ENCODE measurements around the gene PPP2R3A.

DNA sequence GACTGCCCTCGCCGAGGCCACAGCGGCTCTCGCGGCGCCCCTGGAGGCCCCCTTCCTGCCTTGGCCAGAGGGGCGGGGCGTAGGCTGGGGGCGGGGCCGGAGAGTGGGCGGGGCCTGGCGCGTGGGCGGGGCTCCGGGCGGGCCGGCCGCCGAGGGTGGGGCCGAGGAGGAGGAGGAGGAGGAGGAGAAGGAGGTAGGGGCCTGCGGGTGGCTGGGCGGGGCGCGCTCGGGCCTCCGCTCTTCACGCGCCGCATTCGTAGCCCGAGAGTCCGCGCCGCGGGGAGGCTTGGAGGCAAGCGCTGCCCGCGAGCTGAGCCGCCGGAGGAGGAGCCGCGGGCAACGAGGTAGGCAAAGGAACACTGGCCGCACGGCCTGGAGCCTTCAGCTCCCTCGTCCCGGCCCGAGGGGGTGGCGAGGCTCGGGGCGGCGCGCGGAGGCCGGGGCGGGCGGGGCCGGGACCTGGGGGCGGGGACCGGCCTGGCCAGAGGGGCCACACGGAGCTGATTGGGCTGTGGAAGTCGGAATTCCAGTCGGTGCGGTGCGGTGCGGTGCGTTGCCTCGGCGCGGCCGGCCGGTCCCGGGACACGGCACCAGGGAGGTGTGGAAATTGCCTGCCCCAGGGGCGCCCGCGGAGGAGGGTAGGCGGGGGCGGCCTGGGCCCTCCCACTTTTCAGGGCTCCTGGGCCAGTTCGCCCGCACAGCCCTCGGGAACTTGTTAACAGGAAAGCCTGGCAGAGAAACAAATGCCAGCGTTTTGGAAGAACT, at the start of gene PPP2R3A:
- TF ChIP-seq, protein P1, sequence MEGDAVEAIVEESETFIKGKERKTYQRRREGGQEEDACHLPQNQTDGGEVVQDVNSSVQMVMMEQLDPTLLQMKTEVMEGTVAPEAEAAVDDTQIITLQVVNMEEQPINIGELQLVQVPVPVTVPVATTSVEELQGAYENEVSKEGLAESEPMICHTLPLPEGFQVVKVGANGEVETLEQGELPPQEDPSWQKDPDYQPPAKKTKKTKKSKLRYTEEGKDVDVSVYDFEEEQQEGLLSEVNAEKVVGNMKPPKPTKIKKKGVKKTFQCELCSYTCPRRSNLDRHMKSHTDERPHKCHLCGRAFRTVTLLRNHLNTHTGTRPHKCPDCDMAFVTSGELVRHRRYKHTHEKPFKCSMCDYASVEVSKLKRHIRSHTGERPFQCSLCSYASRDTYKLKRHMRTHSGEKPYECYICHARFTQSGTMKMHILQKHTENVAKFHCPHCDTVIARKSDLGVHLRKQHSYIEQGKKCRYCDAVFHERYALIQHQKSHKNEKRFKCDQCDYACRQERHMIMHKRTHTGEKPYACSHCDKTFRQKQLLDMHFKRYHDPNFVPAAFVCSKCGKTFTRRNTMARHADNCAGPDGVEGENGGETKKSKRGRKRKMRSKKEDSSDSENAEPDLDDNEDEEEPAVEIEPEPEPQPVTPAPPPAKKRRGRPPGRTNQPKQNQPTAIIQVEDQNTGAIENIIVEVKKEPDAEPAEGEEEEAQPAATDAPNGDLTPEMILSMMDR (IDR thresholded peaks at IDR 0.05), result no peak
- peak in 1 of 2 donors; percentile 76 for TF ChIP-seq POLR2A (IDR thresholded peaks at IDR 0.05)
